HG02642 (cell line): ENCODE data around the gene COG3.

Experiments used
- ATAC-seq: cut with Tn5 transposase; IDR thresholded peaks from one replicate; pipeline ENCODE4 v1.9.1; 2021; ENCODE audit warnings: mild to moderate bottlenecking; ENCODE audit not compliant: unreplicated experiment, poor library complexity

COG3 gene

GRCh38 chr13:45445053-45445452, 19.7 kb upstream of the COG3 start:
- ATAC-seq = no peak

- ATAC-seq = no peak
Measured at GRCh38 chr13:45446181-45446580, 18.6 kb upstream of the COG3 start.

GRCh38 chr13:45447050-45447661, 17.6 kb upstream of the COG3 start:
- no peak for ATAC-seq

GRCh38 chr13:45448965-45449559, 15.7 kb upstream of the COG3 start:
- ATAC-seq = no peak

GRCh38 chr13:45451282-45451681, 13.5 kb upstream of the COG3 start:
- no peak for ATAC-seq

GRCh38 chr13:45454204-45454603, 10.5 kb upstream of the COG3 start:
- no peak for ATAC-seq

- ATAC-seq = no peak
Measured at GRCh38 chr13:45456196-45456972, 8.4 kb upstream of the COG3 start.

- ATAC-seq = no peak
Measured at GRCh38 chr13:45464141-45464686, 525 bp upstream of the COG3 start.

- no peak for ATAC-seq
Measured at GRCh38 chr13:45466359-45466758, 1.6 kb downstream of the COG3 start.

GRCh38 chr13:45468635-45469034, 3.9 kb downstream of the COG3 start:
- no peak for ATAC-seq

- ATAC-seq = no peak
Measured at GRCh38 chr13:45472171-45472705, 7.5 kb downstream of the COG3 start.

GRCh38 chr13:45473627-45474026, 8.9 kb downstream of the COG3 start:
- ATAC-seq = no peak

- no peak for ATAC-seq
Measured at GRCh38 chr13:45474584-45475454, 10.1 kb downstream of the COG3 start.

- no peak for ATAC-seq
Measured at GRCh38 chr13:45479661-45480060, 14.9 kb downstream of the COG3 start.

- ATAC-seq = no peak
Measured at GRCh38 chr13:45481688-45482087, 16.9 kb downstream of the COG3 start.

- no peak for ATAC-seq
Measured at GRCh38 chr13:45482571-45483173, 17.9 kb downstream of the COG3 start.

- no peak for ATAC-seq
Measured at GRCh38 chr13:45487604-45488003, 22.9 kb downstream of the COG3 start.

- ATAC-seq = no peak
Measured at GRCh38 chr13:45490068-45490467, 25.3 kb downstream of the COG3 start.

GRCh38 chr13:45492538-45492937, 27.8 kb downstream of the COG3 start:
- no peak for ATAC-seq

GRCh38 chr13:45496942-45497341, 32.2 kb downstream of the COG3 start:
- no peak for ATAC-seq
